Endothelial cell of umbilical vein (primary cell): ENCODE data around the gene ITGA6. TPM values are rescaled to one million over a fixed set of nuclear protein-coding genes. Genes with fewer than 3 reads are reported as not detected.

Experiments
- BruUV-seq: library from RNA; stranded (reverse); fragments of 400-500 nt; replicated peaks from 2 replicates; lab custom pipeline; 2021; lab: Mats Ljungman, UMichigan
- CTCF ChIA-PET: fragments of 300-600, 350-600 bp; sonication (Branson Sonifier 250); formaldehyde crosslinking; loops from one replicate; lab custom pipeline; 2021; ENCODE audit warnings: antibody characterized with exemption, inconsistent platforms; lab: Charles Lee
- POLR2A ChIA-PET: fragments of 300-600, 350-600 bp; sonication (Branson Sonifier 250); formaldehyde crosslinking; loops from one replicate; lab custom pipeline; 2021; ENCODE audit warnings: antibody characterized with exemption, inconsistent platforms; lab: Charles Lee
- DNase-seq: peaks from one replicate; pipeline ENCODE4 v3.0.0-alpha.2; 2011; ENCODE audit warnings: low read depth, low spot score
- FAIRE-seq: peaks from 2 replicates; lab custom pipeline; 2011; peaks lifted over from hg19 to GRCh38; lab: Jason Lieb, UNC
- H2AFZ ChIP-seq: 2 replicates; pipeline ENCODE4 v1.6.0; 2012; ENCODE audit warnings: low read depth, low read length, control low read depth, inconsistent platforms
- H3K27ac ChIP-seq: 2 replicates; pipeline ENCODE4 v1.5.1; 2011; ENCODE audit warnings: low read depth, mild to moderate bottlenecking, control low read depth, low read length, moderate library complexity; ENCODE audit not compliant: insufficient read depth
- H3K27me3 ChIP-seq, 2 experiments: 2 replicates each; pipeline versions ENCODE4 v1.6.0 to v1.6.1; 2011; ENCODE audit warnings: low read length in 2 of 2, mixed read lengths in 1 of 2; ENCODE audit not compliant: control insufficient read depth in 2 of 2, insufficient read depth in 2 of 2
- H3K36me3 ChIP-seq, 2 experiments: 2 replicates in 1 of 2; 3 replicates in 1 of 2; pipeline ENCODE4 v1.5.1; 2011; ENCODE audit warnings: low read length in 2 of 2, mild to moderate bottlenecking in 1 of 2, moderate library complexity in 1 of 2; ENCODE audit not compliant: control insufficient read depth in 2 of 2, insufficient read depth in 2 of 2; ENCODE audit errors: extremely low read depth in 1 of 2
- H3K4me1 ChIP-seq: 3 replicates; pipeline ENCODE4 v1.5.1; 2011; ENCODE audit warnings: mild to moderate bottlenecking, low read length; ENCODE audit not compliant: control insufficient read depth, insufficient read depth; ENCODE audit errors: extremely low read depth
- H3K4me2 ChIP-seq: 2 replicates; pipeline ENCODE4 v1.6.1; 2011; ENCODE audit warnings: low read length, control low read depth, mixed read lengths; ENCODE audit not compliant: insufficient read depth
- H3K4me3 ChIP-seq, 3 experiments: fragments of 200-600 bp in 1 of 3; sonication (generic), shearing (Covaris generic) in 1 of 3; replicated peaks in 1 of 3; 2 replicates each; pipeline ENCODE4 v1.5.1; 2011 to 2016; ENCODE audit warnings: control low read depth in 3 of 3, low read length in 3 of 3, mild to moderate bottlenecking in 2 of 3, inconsistent platforms in 1 of 3, low read depth in 1 of 3, moderate library complexity in 1 of 3; ENCODE audit not compliant: insufficient read depth in 1 of 3
- H3K79me2 ChIP-seq: 2 replicates; pipeline ENCODE4 v1.6.0; 2012; ENCODE audit warnings: low read length, inconsistent platforms; ENCODE audit not compliant: control insufficient read depth, insufficient read depth
- H3K9ac ChIP-seq: replicated peaks from 2 replicates; pipeline ENCODE3; 2011; ENCODE audit warnings: low read length, control low read depth; ENCODE audit not compliant: insufficient read depth; ENCODE audit errors: extremely low read depth
- H3K9me1 ChIP-seq: replicated peaks from 3 replicates; pipeline ENCODE4 v1.6.0; 2011; ENCODE audit warnings: mild to moderate bottlenecking, low read length; ENCODE audit not compliant: control insufficient read depth, insufficient read depth; ENCODE audit errors: extremely low read depth
- H3K9me3 ChIP-seq: replicated peaks from 2 replicates; pipeline ENCODE4 v1.5.1; 2012; ENCODE audit warnings: low read length, inconsistent platforms; ENCODE audit not compliant: control insufficient read depth, insufficient read depth
- H4K20me1 ChIP-seq: replicated peaks from 2 replicates; pipeline ENCODE3; 2011; ENCODE audit warnings: mild to moderate bottlenecking, low read length; ENCODE audit not compliant: control insufficient read depth, insufficient read depth; ENCODE audit errors: extremely low read depth
- GATA2 ChIP-seq: IDR thresholded peaks from 2 replicates; pipeline ENCODE4 v1.7.0; 2011; ENCODE audit warnings: low read depth, mild to moderate bottlenecking, moderate library complexity, mixed read lengths, low read length; ENCODE audit not compliant: insufficient read length, insufficient read depth
- dilution Hi-C: fragments of 300-500 bp; cut with MboI; formaldehyde crosslinking; loops from one replicate; pipeline ENCODE4 v1.15.0; 2019; ENCODE audit warnings: low sequenced_read_pairs; ENCODE audit not compliant: extremely low pct_ligation_motif_present
- intact Hi-C: fragments of 100-400 bp; cut with micrococcal nuclease; formaldehyde crosslinking; loops from one replicate; pipeline ENCODE4 v1.10.0; 2022
- polyA plus RNA-seq, 4 experiments: library from polyadenylated mRNA; depleted of rRNA in 3 of 4; stranded (reverse) in 3 of 4; unstranded in 1 of 4; fragments of >200 nt; gene quantifications; 2 replicates each; pipeline versions ENCODE4 v1.2.1 to v1.2.3, GENCODE V29; 2011 to 2012; ENCODE audit warnings: missing spikeins in 1 of 4
- total RNA-seq: library from RNA; stranded (reverse); gene quantifications from 2 replicates; pipeline ENCODE4 v1.2.3, GENCODE V29; 2021
- TF ChIP-seq, protein P1 (sequence below), 2 donors: IDR thresholded peaks; 1 replicate in 1 of 2; 2 replicates in 1 of 2; pipeline ENCODE4 v1.5.1; 2011; ENCODE audit warnings: low read length in 2 of 2, mild to moderate bottlenecking in 2 of 2, moderate library complexity in 2 of 2, control low read depth in 1 of 2, inconsistent platforms in 1 of 2, low read depth in 1 of 2; ENCODE audit not compliant: insufficient read depth in 1 of 2; ENCODE audit errors: extremely low read depth in 1 of 2

ITGA6 gene
- total and polyA plus RNA-seq, 2 donors (not counting 3 experiments of a cell fraction or from before 2014, with no cell fraction given) = 24.9 to 208 TPM

- CTCF ChIA-PET = interaction anchor here (1.1 to 7.5 kb wide), 3 partner anchors 9 to 189 kb away, joined by 3 to 112 read pairs (median 3); partner anchors contain the start of gene ITGA6
Measured at GRCh38 chr2:172437419-172438341, 10.3 kb downstream of the ITGA6 start.

More at GRCh38 chr2:172437419-172438341, 10.3 kb downstream of the ITGA6 start:
- peak overlapping the region; percentile 59 for H3K27ac ChIP-seq
- dilution Hi-C loops = loop anchor here (25.0 kb wide), 1 partner anchor 250 kb away; no protein-coding TSS in a partner anchor
- no TSS peak for BruUV-seq
- no peaks in the 10 kb centered on the region for H3K27me3 ChIP-seq
- H3K4me3 ChIP-seq = no peak overlapping the region
- peaks cover 88% of the 10 kb centered on the region for H3K79me2 ChIP-seq
- no peaks in the 10 kb centered on the region for H3K9me3 ChIP-seq
- H3K9me1 ChIP-seq = no peaks in the 10 kb centered on the region
- peak; percentile 7 for TF ChIP-seq GATA2
- TF ChIP-seq, protein P1, sequence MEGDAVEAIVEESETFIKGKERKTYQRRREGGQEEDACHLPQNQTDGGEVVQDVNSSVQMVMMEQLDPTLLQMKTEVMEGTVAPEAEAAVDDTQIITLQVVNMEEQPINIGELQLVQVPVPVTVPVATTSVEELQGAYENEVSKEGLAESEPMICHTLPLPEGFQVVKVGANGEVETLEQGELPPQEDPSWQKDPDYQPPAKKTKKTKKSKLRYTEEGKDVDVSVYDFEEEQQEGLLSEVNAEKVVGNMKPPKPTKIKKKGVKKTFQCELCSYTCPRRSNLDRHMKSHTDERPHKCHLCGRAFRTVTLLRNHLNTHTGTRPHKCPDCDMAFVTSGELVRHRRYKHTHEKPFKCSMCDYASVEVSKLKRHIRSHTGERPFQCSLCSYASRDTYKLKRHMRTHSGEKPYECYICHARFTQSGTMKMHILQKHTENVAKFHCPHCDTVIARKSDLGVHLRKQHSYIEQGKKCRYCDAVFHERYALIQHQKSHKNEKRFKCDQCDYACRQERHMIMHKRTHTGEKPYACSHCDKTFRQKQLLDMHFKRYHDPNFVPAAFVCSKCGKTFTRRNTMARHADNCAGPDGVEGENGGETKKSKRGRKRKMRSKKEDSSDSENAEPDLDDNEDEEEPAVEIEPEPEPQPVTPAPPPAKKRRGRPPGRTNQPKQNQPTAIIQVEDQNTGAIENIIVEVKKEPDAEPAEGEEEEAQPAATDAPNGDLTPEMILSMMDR (IDR thresholded peaks at IDR 0.05; ENCODE audit: extremely low read depth in 1 of 2, insufficient read depth in 1 of 2, low read depth in 1 of 2, low read length in 2 of 2) = no peak
- no peak overlapping the region for H2AFZ ChIP-seq
- intact Hi-C loops = no loop called here
- peak overlapping the region; percentile 2 for H3K4me2 ChIP-seq
- H3K36me3 ChIP-seq = no peaks in the 10 kb centered on the region
- no peak for DNase-seq
- H3K4me1 ChIP-seq = peaks cover 67% of the 10 kb centered on the region
- FAIRE-seq = no peak
- no peak overlapping the region for H3K9ac ChIP-seq
- POLR2A ChIA-PET = no interaction called here
- H4K20me1 ChIP-seq = no peaks in the 10 kb centered on the region
